ENCODE data around the gene MAGI1.

- TF ChIP-seq POLR2A (IDR thresholded peaks at IDR 0.05) (no peak), CTCF (IDR thresholded peaks at IDR 0.05) (peak; percentile 17 to 57 (median 41)), POLR2AphosphoS5 (IDR thresholded peaks at IDR 0.05) (peak in 3 of 4 donors; percentile 60 to 74 (median 72))
These were observed 626.1 kb downstream of the MAGI1 start for GRCh38 chr3:65412588-65412987.
